ENCODE measurements around the gene PIP5K1B.

The PIP5K1B gene

GRCh38 chr9:68808338-68808890 is 103.4 kb downstream of the PIP5K1B start:
- no peak for DNase-seq (ENCODE audit: low read depth, low spot score)

GRCh38 chr9:68817079-68817875 is 112.2 kb downstream of the PIP5K1B start:
- DNase-seq (ENCODE audit: low read depth, low spot score), result no peak

GRCh38 chr9:68819065-68819464 is 114.0 kb downstream of the PIP5K1B start:
- DNase-seq (ENCODE audit: low read depth, low spot score), result no peak

GRCh38 chr9:68821911-68822310 is 116.9 kb downstream of the PIP5K1B start:
- no peak for DNase-seq (ENCODE audit: low read depth, low spot score)

- DNase-seq (ENCODE audit: low read depth, low spot score), result no peak
Observed at GRCh38 chr9:68822596-68823165, 117.6 kb downstream of the PIP5K1B start.

- no peak for DNase-seq (ENCODE audit: low read depth, low spot score)
Observed at GRCh38 chr9:68825762-68826472, 120.9 kb downstream of the PIP5K1B start.

GRCh38 chr9:68827837-68828744 is 123.1 kb downstream of the PIP5K1B start:
- DNase-seq (ENCODE audit: low read depth, low spot score), result no peak

GRCh38 chr9:68832101-68832500 is 127.1 kb downstream of the PIP5K1B start:
- no peak for DNase-seq (ENCODE audit: low read depth, low spot score)

GRCh38 chr9:68832861-68833518 is 128.0 kb downstream of the PIP5K1B start:
- no peak for DNase-seq (ENCODE audit: low read depth, low spot score)

- no peak for DNase-seq (ENCODE audit: low read depth, low spot score)
Observed at GRCh38 chr9:68834931-68835520, 130.0 kb downstream of the PIP5K1B start.

- DNase-seq (ENCODE audit: low read depth, low spot score), result no peak
Observed at GRCh38 chr9:68836788-68837187, 131.7 kb downstream of the PIP5K1B start.

- no peak for DNase-seq (ENCODE audit: low read depth, low spot score)
Observed at GRCh38 chr9:68838245-68838644, 133.2 kb downstream of the PIP5K1B start.

GRCh38 chr9:68841276-68842052 is 136.4 kb downstream of the PIP5K1B start:
- DNase-seq (ENCODE audit: low read depth, low spot score), result no peak

GRCh38 chr9:68842568-68842967 is 137.5 kb downstream of the PIP5K1B start:
- no peak for DNase-seq (ENCODE audit: low read depth, low spot score)

GRCh38 chr9:68843239-68843638 is 138.2 kb downstream of the PIP5K1B start:
- DNase-seq (ENCODE audit: low read depth, low spot score), result no peak

GRCh38 chr9:68844157-68844556 is 139.1 kb downstream of the PIP5K1B start:
- no peak for DNase-seq (ENCODE audit: low read depth, low spot score)

GRCh38 chr9:68844631-68845612 is 139.9 kb downstream of the PIP5K1B start:
- DNase-seq (ENCODE audit: low read depth, low spot score), result no peak

GRCh38 chr9:68847765-68848164 is 142.7 kb downstream of the PIP5K1B start:
- DNase-seq (ENCODE audit: low read depth, low spot score), result no peak
